ENCODE results near the gene C1QTNF9. TPM values are rescaled to one million over a fixed set of nuclear protein-coding genes. Genes with fewer than 3 reads are reported as not detected.
A peak's percentile ranks its signal among the peaks of the same experiment; 100 is the strongest.

Gene C1QTNF9
- total and polyA plus RNA-seq, 4 donors: 0.03 to 0.28 (median 0.20) TPM; not detected in 1

GRCh38 chr13:24272452-24273161, 36.8 kb upstream of the C1QTNF9 start:
- 53 to 57% methylated on average over 18 of the region's 18 CpGs for WGBS, 2 donors
- Histone ChIP-seq H3K27ac (ENCODE audit: low read depth in 1 of 2, low read length in 1 of 2) (peak overlapping the region; percentile 73 to 96), H3K4me1 (ENCODE audit: control insufficient read depth in 5 of 5, insufficient read depth in 5 of 5, low read length in 5 of 5) (peaks cover 12 to 52% (median 16%) of the 10 kb centered on the region in 5 donors), H3K9me3 (ENCODE audit: control insufficient read depth in 4 of 4, insufficient read depth in 3 of 4, low read length in 3 of 4) (no peaks in the 10 kb centered on the region), H3K27me3 (ENCODE audit: control insufficient read depth in 3 of 3, insufficient read depth in 3 of 3, low read length in 2 of 3) (no peaks in the 10 kb centered on the region), H3K36me3 (ENCODE audit: control insufficient read depth in 4 of 4, insufficient read depth in 4 of 4, low read length in 4 of 4) (no peaks in the 10 kb centered on the region), H3K4me3 (no peak overlapping the region), H3K9ac (ENCODE audit: insufficient read depth in 1 of 2, low read length in 2 of 2) (peak overlapping the region; percentile 48 to 83)
- DNase-seq (peak in 1 of 3 donors; percentile 42), ATAC-seq (ENCODE audit: insufficient read depth, low FRiP score) (peak; percentile 14)
- TF ChIP-seq CTCF (IDR thresholded peaks at IDR 0.05; ENCODE audit: control extremely low read depth, extremely low read depth): no peak

- Histone ChIP-seq H3K36me3 (ENCODE audit: control insufficient read depth in 4 of 4, insufficient read depth in 4 of 4, low read length in 4 of 4) (no peaks in the 10 kb centered on the region), H3K4me1 (ENCODE audit: control insufficient read depth in 5 of 5, insufficient read depth in 5 of 5, low read length in 5 of 5) (peaks cover 12 to 52% (median 16%) of the 10 kb centered on the region in 5 donors), H3K4me3 (no peak overlapping the region), H3K9me3 (ENCODE audit: control insufficient read depth in 4 of 4, insufficient read depth in 3 of 4, low read length in 3 of 4) (no peaks in the 10 kb centered on the region), H3K9ac (ENCODE audit: insufficient read depth in 1 of 2, low read length in 2 of 2) (no peak overlapping the region), H3K27me3 (ENCODE audit: control insufficient read depth in 3 of 3, insufficient read depth in 3 of 3, low read length in 2 of 3) (no peaks in the 10 kb centered on the region), H3K27ac (ENCODE audit: low read depth in 1 of 2, low read length in 1 of 2) (no peak overlapping the region)
- WGBS, 2 donors: 92 to 94% methylated on average over 7 of the region's 7 CpGs
- TF ChIP-seq CTCF (IDR thresholded peaks at IDR 0.05; ENCODE audit: control extremely low read depth, extremely low read depth): no peak
- DNase-seq (no peak), ATAC-seq (ENCODE audit: insufficient read depth, low FRiP score) (no peak)
Observed at GRCh38 chr13:24273926-24274325, 35.5 kb upstream of the C1QTNF9 start.

- Histone ChIP-seq H3K9ac (ENCODE audit: insufficient read depth in 1 of 2, low read length in 2 of 2) (no peak overlapping the region), H3K9me3 (ENCODE audit: control insufficient read depth in 4 of 4, insufficient read depth in 3 of 4, low read length in 3 of 4) (no peaks in the 10 kb centered on the region), H3K4me3 (no peak overlapping the region), H3K27me3 (ENCODE audit: control insufficient read depth in 3 of 3, insufficient read depth in 3 of 3, low read length in 2 of 3) (no peaks in the 10 kb centered on the region), H3K4me1 (ENCODE audit: control insufficient read depth in 5 of 5, insufficient read depth in 5 of 5, low read length in 5 of 5) (peaks cover 12 to 52% (median 20%) of the 10 kb centered on the region in 5 donors), H3K27ac (ENCODE audit: low read depth in 1 of 2, low read length in 1 of 2) (peak overlapping the region in 1 of 2 donors; percentile 35), H3K36me3 (ENCODE audit: control insufficient read depth in 4 of 4, insufficient read depth in 4 of 4, low read length in 4 of 4) (no peaks in the 10 kb centered on the region)
- TF ChIP-seq CTCF (IDR thresholded peaks at IDR 0.05; ENCODE audit: control extremely low read depth, extremely low read depth): no peak
- WGBS, 2 donors: 24 to 46% methylated on average over 6 of the region's 6 CpGs
- ATAC-seq (ENCODE audit: insufficient read depth, low FRiP score) (no peak), DNase-seq (peak; percentile 88 to 94 (median 90))
Observed at GRCh38 chr13:24274452-24275021, 34.8 kb upstream of the C1QTNF9 start.
